NB4 (cell line): ENCODE data around the gene CBX7.

Source experiments
- POLR2A ChIP-seq: IDR thresholded peaks from 2 replicates; pipeline ENCODE4 v1.6.1; 2011; ENCODE audit warnings: mild to moderate bottlenecking; ENCODE audit not compliant: insufficient read length; ENCODE audit errors: extremely low read depth
- TF ChIP-seq, protein P1 (sequence below): IDR thresholded peaks from one replicate; pipeline ENCODE4 v1.5.1; 2012; ENCODE audit warnings: low read depth, low read length

DNA sequence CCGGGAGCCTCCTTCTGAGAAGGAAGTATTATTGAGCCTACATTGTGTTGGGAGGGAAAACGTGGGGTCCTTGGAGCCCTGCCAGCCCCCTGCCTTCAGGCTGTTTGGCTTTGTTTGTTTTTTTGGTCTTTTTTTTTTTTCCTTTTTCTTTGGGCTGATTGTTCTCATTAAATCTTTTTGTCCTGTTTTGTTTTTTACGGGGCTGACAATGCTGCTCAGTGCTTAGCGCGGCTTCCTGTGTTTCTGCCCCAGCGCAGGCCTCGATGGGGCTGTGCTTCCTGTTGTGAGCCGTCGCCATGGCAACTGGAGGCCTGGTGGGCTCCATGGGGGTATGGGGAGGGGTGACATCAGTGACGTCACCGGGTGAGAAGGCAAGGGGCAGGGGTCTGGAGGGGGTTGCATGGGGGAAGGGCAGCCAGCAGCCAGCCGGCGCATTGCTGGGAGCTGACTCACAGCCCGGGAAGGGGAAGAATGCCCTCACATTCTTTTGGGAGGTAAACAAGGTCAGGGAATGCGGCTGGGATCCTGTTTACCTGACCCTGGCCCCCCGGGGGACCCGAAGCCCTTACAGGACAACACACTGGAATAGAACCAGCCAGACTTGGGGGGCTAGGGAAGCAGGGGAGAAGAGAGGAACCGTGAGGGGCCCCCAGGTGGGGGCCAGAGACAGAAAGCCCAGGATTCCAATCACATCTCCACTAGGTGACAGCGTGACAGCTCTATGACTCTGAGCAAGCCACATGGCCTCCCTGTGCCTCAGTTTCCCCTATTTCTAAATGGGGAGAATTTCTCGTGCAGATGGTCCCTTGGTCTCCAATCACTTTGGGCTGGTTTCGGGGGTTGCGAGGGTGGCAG, 22.2 kb upstream of the CBX7 start:
- TF ChIP-seq, protein P1, sequence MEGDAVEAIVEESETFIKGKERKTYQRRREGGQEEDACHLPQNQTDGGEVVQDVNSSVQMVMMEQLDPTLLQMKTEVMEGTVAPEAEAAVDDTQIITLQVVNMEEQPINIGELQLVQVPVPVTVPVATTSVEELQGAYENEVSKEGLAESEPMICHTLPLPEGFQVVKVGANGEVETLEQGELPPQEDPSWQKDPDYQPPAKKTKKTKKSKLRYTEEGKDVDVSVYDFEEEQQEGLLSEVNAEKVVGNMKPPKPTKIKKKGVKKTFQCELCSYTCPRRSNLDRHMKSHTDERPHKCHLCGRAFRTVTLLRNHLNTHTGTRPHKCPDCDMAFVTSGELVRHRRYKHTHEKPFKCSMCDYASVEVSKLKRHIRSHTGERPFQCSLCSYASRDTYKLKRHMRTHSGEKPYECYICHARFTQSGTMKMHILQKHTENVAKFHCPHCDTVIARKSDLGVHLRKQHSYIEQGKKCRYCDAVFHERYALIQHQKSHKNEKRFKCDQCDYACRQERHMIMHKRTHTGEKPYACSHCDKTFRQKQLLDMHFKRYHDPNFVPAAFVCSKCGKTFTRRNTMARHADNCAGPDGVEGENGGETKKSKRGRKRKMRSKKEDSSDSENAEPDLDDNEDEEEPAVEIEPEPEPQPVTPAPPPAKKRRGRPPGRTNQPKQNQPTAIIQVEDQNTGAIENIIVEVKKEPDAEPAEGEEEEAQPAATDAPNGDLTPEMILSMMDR, result no peak
- TF ChIP-seq POLR2A, result no peak
